Activated CD4-positive, alpha-beta T cell treated with anti-CD3 and anti-CD28 coated beads, Interleukin-2, Interleukin-6, amounts not matched to agents 100 ng/mL and 50 ng/mL, durations not matched to agents 16 hours and 8 hours (primary cell): ENCODE measurements around the gene ZNF862.
"Not testable (repeated sequence)": the region's sequence is repeated elsewhere in the genome, so short reads cannot be mapped to it uniquely, and the experiment has no call there.

Experiments used
- DNase-seq: peaks from one replicate; pipeline ENCODE4 v3.0.0-alpha.2; 2020

ZNF862 gene

GRCh38 chr7:149825567-149826343 is 12.4 kb upstream of the ZNF862 start:
- DNase-seq, result no peak

DNA sequence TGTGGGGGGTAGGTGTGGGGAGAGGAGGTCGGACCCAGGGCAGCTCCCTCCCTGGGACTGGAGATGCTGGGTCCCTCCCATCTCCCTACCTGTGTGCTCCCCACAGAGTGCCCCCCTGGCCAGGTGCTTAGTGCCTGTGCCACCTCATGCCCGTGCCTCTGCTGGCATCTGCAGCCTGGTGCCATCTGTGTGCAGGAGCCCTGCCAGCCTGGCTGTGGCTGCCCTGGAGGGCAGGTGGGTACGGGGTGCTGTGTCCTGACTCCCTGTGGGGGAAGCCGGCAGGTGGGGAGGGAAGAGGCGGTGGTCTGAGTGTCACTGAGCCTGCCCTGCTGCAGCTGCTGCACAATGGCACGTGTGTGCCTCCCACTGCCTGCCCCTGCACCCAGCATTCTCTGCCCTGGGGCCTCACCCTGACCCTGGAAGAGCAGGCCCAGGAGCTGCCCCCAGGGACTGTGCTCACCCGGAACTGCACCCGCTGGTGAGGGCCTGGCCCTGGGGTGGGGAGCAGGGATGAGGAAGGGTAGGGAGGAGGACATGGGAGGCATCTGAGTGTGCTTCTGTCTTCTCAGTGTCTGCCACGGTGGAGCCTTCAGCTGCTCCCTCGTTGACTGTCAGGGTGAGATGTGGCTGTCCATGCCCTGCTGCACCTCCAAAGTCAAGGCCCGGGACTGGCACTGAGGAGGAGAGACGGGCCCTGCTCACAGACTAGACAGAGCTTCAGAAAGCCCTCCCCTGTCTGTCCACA is 11.7 kb upstream of the ZNF862 start:
- DNase-seq, result no peak

DNA sequence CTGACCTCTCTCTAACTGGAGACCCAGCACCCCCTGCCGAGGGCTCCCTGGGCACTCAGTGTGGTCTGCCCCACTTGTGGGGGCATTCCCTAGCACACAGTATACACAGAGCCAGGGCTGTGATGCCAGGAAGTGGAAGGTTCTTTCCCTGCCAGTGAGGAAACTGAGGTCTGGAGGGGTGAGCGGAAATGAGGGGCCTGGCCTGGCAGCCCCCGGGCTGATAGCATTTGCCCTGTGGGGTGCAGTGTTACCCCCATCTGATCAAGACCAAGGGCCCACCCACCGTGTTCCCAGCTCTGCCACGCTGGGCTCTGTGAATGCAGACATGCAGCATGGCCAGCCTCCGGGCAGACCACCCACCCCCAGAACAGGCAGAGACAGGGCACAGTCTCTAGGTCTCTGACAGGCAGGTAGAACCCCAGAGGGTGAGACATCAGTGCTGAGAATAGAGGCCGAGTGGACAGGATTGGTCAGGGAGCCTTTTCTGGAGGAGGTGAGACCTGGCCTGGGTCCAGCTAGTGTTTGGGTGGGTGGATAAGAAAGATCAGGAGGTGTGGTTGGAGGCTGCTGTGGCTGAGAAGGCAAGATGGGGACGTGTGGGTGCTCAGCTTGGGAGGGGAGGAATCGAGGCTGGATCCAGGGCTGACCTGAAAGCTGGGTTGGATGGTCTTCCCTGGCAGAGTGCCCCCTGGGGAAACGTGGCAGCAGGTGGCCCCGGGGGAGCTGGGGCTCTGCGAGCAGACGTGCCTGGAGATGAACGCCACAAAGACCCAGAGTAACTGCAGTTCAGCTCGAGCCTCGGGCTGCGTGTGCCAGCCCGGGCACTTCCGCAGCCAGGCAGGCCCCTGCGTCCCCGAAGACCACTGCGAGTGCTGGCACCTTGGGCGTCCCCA is 10.8 kb upstream of the ZNF862 start:
- no peak for DNase-seq

DNA sequence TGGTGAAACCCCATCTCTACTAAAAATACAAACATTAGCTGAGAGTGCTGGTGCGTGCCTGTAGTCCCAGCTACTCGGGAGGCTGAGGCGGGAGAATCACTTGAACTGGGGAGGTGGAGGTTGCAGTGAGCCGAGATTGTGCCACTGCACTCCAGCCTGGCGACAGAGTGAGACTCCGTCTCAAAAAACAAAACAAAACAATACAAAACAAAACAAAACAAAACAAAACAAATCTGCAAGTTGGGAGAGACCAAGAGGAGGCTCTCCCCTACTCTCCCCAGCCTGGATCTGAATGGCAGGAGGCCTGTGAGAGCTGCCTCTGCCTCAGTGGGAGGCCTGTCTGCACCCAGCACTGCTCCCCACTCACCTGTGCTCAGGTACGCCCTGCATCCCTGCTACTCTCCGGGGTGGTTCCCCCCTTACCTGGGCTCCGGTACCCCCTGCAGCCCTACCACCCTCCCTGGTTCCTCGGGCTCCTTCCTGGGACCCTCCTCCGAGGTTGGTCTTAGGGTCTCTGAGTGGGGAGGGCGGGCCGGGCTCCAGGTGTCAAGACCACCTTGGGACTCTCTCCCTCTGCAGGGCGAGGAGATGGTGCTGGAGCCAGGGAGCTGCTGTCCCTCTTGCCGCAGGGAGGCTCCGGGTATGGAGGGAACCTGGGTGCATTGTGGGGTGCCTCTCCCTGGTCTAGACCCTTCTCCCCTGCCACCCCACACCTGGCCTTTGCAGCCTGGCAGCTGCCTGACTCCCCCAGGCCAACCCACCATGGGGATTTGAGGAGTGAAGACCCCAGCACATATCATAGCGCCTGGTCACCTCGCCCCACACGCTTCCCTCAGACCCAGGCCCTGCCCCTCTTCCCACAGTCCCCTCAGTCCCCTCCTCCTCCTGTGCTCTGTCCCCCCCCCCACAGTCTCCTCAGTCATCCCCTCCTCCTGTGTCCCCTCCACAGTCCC is 9.5 kb upstream of the ZNF862 start:
- DNase-seq, result no peak

DNA sequence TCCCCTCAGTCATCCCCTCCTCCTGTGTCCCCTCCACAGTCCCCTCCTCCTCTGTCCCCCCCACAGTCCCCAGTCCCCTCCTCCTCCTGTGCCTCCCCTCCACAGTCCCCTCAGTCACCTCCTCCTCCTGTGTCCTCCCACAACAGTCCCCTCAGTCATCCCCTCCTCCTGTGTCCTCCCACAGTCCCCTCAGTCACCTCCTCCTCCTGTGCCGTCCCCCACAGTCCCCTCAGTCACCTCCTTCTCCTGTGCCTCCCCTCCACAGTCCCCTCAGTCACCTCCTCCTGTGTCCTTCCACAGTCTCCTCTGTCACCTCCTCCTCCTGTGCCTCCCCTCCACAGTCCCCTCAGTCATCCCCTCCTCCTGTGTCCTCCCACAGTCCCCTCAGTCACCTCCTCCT is 7.6 kb upstream of the ZNF862 start:
- DNase-seq, result not testable (repeated sequence)

DNA sequence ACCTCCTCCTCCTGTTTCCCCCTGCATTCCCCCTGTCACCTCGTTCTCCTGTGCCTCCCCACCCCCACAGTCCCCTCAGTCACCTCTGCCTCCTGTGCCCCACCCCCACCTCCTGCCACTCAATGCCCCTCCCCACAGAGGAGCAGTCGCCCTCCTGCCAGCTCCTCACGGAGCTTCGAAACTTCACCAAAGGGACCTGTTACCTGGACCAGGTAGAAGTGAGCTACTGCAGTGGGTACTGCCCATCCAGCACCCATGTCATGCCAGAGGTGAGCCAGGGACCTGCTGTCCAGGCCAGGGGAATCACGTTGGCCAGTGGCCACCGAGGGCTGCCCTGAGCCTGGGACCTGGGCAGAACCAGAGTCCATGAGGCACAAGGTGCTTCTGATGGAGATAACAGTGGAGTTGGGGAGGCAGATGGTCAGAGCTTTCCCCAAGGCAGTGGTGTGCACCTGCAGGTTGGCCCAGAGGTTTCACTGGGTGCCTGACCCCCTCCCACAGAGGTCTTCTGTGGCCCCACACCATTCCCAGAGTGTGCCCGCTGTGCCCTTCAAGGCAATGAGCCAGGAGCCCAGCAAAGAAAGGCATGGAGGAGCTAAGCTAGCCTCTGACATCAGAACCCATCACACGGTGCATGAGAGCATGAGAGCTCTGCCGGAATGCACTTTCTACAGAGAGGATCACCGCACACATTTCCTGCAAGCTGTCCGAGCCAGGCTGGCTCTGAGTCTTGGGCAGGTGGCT is 7.0 kb upstream of the ZNF862 start:
- no peak for DNase-seq

- no peak for DNase-seq
Observed at GRCh38 chr7:149831741-149832219, 6.4 kb upstream of the ZNF862 start.

- DNase-seq, result no peak
Observed at GRCh38 chr7:149832332-149833041, 5.7 kb upstream of the ZNF862 start.

DNA sequence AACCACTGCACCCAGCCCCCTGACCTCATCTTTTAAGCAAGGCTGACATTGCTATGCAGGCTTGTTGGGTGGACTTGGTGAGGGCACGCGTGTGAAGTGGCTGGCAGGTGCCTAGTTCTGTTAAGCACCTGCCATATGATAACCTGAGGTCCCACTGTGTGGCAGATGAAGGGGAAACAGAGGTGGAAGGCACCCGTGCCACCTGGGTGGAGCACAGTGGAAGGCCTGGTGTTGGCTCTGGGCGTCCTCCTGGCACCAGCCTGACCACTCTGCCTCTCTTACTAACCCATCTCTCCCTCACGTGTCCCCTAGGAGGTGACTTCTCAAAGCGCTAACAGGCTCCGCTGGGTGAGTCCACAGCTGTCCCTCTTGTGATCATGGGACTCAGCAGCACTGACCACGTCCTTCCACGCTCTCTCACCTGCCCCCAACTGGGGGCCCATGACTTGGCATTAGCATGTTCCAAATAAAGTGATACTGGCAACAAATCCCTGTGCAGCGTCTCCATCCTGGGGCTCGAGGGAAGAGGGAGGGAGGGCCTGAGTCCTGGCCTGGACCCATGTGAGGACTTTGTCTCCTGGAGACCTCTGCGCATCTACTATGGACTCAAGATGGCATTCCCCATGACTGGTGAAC is 4.6 kb upstream of the ZNF862 start:
- no peak for DNase-seq

GRCh38 chr7:149834601-149835000 is 3.6 kb upstream of the ZNF862 start:
- no peak for DNase-seq

DNA sequence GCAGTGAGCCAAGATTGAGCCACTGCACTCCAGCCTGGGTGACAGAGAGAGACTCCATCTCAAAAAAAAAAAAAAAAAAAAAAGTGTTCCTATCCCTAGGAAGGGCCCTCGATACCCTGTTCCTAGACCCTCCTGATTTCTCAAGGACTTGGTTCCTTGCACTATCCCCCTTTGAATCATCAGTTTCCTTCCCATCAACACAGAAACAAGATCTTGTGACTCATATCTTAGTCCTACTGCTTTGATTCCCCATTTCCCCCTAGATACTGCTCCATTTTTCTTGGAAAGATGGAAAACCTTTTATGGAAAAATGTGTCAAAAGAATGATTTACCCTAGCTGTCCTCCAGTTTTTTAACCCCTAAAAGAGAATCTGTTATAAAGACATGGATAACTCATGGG is 1.7 kb upstream of the ZNF862 start:
- no peak for DNase-seq

DNA sequence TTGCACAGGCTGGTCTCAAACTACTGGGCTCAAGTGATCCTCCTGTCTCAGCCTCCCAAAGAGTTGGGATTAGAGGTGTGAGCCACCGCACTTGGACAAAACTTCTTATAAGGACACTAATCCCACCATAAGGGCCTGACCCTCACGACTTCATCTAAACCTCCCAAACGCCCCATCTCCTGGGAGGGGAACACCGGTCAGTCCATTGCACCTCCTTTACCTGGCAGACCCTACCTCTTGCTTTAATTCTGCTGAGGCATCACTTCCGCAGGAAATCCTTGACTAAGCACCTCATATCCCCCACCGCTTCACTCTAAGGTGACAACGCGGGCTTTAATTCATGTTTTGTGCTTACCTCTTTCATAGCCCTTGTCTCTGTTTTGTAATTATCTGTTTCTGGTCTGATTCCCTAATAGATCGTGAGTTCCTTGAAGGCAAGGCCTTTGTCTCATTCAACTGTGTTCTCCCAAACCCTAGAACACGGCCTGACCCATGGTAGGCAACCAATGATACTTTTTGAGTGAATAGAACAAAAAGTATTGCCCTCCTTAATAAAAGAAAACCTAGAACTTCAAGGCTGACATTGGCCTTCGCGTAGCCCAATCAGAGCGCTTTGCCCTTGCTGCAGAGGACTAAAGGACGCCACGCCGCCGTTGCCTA is 481 bp upstream of the ZNF862 start:
- DNase-seq, result no peak

DNA sequence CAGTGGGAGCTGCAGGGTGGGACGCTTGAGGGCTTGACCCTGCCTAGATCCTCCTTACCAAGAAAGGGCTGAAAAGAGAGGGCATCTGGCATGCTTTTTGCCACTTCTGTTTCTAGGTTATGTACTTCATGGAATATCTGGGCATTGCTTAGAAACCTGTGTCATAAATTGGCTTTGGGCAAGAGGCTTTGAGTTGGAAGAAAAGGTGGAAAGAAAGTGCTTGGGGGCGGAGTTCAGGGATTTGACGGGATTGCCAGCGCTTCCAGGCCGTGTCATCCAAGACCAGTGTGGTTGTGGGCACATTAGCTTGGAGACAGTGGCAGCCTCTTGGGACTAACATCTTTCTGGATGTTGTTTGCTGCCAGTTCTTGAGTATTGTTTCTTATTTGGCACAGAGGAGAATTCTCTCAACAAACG is 825 bp downstream of the ZNF862 start:
- DNase-seq, result no peak

DNA sequence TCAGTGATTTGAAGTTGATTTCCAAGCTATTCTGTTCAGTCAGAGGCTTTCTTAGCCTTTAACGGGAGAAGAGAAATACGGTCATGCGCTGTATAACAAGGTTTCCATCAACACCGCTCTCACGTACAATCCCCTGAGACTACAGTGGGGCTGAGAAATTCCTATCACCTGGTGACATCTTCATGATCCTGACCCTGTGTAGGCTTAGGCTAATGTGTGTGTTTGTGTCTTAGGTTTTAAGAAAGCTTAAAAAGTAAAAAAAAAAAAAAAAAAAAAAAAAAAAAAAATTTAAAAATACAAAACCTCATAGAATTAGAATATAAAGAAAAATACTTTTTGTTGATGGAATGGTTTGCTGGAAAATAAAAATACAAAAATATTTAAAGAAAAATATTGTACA is 1.8 kb downstream of the ZNF862 start:
- no peak for DNase-seq

DNA sequence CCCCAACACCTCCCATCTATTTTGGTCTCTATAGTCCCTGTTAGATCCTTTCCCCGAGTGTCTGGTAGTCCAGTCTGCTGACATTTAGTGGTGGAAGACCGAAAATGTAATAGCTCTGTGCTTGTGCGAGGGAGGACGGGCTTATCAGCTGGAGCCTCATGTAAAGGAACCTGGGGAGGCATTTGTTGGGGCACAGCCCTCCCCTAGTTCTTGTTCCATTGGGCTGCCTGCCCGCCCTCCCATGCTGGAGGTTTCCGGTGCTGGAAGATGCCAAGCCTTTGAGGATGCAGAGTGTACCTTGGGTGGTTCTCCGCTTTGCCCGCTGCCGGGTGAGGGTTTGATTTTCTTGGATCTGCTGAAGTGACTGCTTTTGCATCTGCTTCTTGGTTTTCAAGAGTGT is 5.4 kb downstream of the ZNF862 start:
- DNase-seq, result no peak

DNA sequence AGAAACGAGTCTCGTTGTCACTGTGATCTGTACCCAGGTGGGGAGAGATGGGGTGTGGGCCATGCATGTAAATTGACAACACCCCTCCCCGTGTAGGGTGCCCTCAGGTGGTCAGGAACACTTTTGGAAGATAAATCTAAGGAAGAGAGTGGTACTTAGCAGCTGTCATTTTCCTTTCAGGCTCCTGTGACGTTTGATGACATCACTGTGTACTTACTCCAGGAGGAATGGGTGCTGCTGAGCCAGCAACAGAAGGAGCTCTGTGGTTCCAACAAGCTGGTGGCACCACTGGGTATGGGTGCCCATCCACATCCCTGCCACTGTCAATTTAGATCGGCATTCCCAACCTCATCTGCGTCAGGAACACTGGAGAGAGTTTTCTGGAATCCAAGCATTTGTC is 6.3 kb downstream of the ZNF862 start:
- no peak for DNase-seq

- DNase-seq, result no peak
Observed at GRCh38 chr7:149845257-149845980, 7.2 kb downstream of the ZNF862 start.

DNA sequence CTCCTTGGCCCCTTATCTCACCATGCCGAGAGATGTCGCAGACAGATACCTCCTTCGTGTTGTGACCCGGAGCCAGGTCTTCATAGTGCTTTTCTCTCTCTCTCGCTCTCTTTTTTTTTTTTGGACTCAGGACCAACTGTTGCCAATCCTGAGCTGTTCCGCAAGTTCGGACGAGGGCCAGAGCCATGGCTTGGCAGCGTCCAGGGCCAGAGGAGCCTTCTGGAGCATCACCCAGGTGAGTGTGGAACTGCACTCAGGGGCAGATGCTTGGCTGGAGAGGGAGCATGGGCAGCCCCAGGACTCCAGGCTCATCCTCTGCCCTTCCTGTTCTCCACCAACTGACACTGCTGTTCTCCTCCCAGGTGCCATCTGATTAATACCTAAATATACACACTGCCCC is 7.8 kb downstream of the ZNF862 start:
- DNase-seq, result no peak
